Endothelial cell (in vitro differentiated cells): ENCODE measurements around the gene ZMIZ1. TPM values are rescaled to one million over a fixed set of nuclear protein-coding genes. Genes with fewer than 3 reads are reported as not detected.
"Not testable (repeated sequence)": the region's sequence is repeated elsewhere in the genome, so short reads cannot be mapped to it uniquely, and the experiment has no call there.

Experiments used
- DNase-seq: peaks from one replicate; pipeline ENCODE4 v3.0.0; 2021; ENCODE audit warnings: low spot score
- H3K27ac Mint-ChIP-seq: one replicate; pipeline ENCODE4 v1.8.0; 2021; ENCODE audit warnings: mixed read lengths, inconsistent platforms; ENCODE audit not compliant: unreplicated experiment
- H3K27me3 Mint-ChIP-seq: one replicate; pipeline ENCODE4 v1.8.0; 2021; ENCODE audit warnings: mild to moderate bottlenecking, moderate library complexity, mixed read lengths, inconsistent platforms; ENCODE audit not compliant: unreplicated experiment
- H3K36me3 Mint-ChIP-seq: one replicate; pipeline ENCODE4 v1.8.0; 2021; ENCODE audit warnings: mild to moderate bottlenecking, low read depth, mixed read lengths, inconsistent platforms; ENCODE audit not compliant: unreplicated experiment
- H3K4me1 Mint-ChIP-seq: one replicate; pipeline ENCODE4 v1.8.0; 2021; ENCODE audit warnings: mild to moderate bottlenecking, mixed read lengths, inconsistent platforms; ENCODE audit not compliant: unreplicated experiment
- H3K4me3 Mint-ChIP-seq: one replicate; pipeline ENCODE4 v1.8.0; 2021; ENCODE audit warnings: mild to moderate bottlenecking, mixed read lengths, inconsistent platforms; ENCODE audit not compliant: unreplicated experiment
- H3K9me3 Mint-ChIP-seq: one replicate; pipeline ENCODE4 v1.8.0; 2021; ENCODE audit warnings: mixed read lengths, inconsistent platforms; ENCODE audit not compliant: unreplicated experiment
- total RNA-seq: library from RNA; stranded (reverse); fragmentation: NEBNext Ultra II Directional; extraction: Animal tissue kit (Norgen Biotek cat#: 25700); gene quantifications from one replicate; pipeline ENCODE4 v1.2.1, GENCODE V29; 2021; ENCODE audit not compliant: unreplicated experiment
- TF ChIP-seq, protein P1 (sequence below): fragments of 200-600 bp; sonication (generic); IDR thresholded peaks from one replicate; pipeline ENCODE4 v1.5.0; 2021; ENCODE audit warnings: antibody characterized with exemption; ENCODE audit not compliant: unreplicated experiment

The ZMIZ1 gene
- total RNA-seq, 1 donor from 2014 or later: 102 TPM

DNA sequence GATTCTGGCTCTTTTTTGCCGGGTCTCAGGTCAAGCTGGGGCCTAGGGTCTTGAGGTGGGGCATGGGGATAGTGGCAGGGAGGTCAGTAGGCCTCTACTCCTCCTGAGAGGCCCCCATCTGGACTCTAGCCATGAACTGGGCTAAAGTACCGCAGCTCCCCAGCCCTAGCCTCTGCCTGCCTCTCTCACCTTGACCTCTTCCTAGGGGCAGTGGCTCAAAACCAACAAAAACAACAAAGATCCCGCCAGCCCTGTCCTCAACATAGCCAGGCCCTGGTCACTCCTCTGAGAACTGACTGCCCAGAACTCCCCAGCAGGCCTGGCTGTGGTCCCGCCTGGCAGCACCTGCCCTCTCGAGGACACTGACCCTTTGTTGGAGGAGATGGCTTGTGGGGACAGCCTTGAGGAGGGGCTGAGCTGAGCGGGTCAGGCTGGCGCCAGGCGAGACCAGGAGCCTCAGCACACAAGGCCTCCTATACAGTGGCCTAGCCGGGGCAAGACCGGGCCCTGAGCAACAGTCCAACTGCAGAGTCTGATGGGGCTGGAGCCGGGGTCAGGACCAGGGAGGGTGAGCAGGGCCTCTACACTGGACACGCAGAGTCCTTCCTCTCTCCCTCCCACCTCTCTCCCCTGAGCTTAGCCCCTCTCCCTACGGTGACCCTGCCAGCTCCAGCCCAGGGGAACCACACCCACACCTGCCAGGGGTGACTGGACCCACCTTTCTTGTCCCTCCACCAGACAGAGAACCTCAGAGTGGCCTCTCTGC is 266.9 kb downstream of the ZMIZ1 start:
- peaks cover 5% of the 10 kb centered on the region for H3K4me1 Mint-ChIP-seq
- peaks cover 7% of the 10 kb centered on the region for H3K36me3 Mint-ChIP-seq
- no peaks in the 10 kb centered on the region for H3K9me3 Mint-ChIP-seq
- H3K27ac Mint-ChIP-seq: no peak overlapping the region
- peaks cover 4% of the 10 kb centered on the region for H3K27me3 Mint-ChIP-seq
- no peak for DNase-seq
- H3K4me3 Mint-ChIP-seq: no peak overlapping the region
- TF ChIP-seq, protein P1, sequence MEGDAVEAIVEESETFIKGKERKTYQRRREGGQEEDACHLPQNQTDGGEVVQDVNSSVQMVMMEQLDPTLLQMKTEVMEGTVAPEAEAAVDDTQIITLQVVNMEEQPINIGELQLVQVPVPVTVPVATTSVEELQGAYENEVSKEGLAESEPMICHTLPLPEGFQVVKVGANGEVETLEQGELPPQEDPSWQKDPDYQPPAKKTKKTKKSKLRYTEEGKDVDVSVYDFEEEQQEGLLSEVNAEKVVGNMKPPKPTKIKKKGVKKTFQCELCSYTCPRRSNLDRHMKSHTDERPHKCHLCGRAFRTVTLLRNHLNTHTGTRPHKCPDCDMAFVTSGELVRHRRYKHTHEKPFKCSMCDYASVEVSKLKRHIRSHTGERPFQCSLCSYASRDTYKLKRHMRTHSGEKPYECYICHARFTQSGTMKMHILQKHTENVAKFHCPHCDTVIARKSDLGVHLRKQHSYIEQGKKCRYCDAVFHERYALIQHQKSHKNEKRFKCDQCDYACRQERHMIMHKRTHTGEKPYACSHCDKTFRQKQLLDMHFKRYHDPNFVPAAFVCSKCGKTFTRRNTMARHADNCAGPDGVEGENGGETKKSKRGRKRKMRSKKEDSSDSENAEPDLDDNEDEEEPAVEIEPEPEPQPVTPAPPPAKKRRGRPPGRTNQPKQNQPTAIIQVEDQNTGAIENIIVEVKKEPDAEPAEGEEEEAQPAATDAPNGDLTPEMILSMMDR: no peak

GRCh38 chr10:79336276-79336675 is 267.5 kb downstream of the ZMIZ1 start:
- no peak overlapping the region for H3K27ac Mint-ChIP-seq
- H3K4me3 Mint-ChIP-seq: no peak overlapping the region

GRCh38 chr10:79336739-79337138 is 268.0 kb downstream of the ZMIZ1 start:
- Mint-ChIP-seq H3K36me3 (peaks cover 7% of the 10 kb centered on the region), H3K9me3 (no peaks in the 10 kb centered on the region), H3K4me3 (no peak overlapping the region), H3K27me3 (peaks cover 4% of the 10 kb centered on the region), H3K4me1 (peaks cover 5% of the 10 kb centered on the region), H3K27ac (no peak overlapping the region)
- TF ChIP-seq, protein P1: no peak
- no peak for DNase-seq

More at GRCh38 chr10:79336276-79336675, 267.5 kb downstream of the ZMIZ1 start:
- H3K9me3 Mint-ChIP-seq: no peaks in the 10 kb centered on the region
- TF ChIP-seq, protein P1: no peak
- peaks cover 5% of the 10 kb centered on the region for H3K4me1 Mint-ChIP-seq
- H3K27me3 Mint-ChIP-seq: peaks cover 4% of the 10 kb centered on the region
- H3K36me3 Mint-ChIP-seq: peaks cover 7% of the 10 kb centered on the region
- no peak for DNase-seq

DNA sequence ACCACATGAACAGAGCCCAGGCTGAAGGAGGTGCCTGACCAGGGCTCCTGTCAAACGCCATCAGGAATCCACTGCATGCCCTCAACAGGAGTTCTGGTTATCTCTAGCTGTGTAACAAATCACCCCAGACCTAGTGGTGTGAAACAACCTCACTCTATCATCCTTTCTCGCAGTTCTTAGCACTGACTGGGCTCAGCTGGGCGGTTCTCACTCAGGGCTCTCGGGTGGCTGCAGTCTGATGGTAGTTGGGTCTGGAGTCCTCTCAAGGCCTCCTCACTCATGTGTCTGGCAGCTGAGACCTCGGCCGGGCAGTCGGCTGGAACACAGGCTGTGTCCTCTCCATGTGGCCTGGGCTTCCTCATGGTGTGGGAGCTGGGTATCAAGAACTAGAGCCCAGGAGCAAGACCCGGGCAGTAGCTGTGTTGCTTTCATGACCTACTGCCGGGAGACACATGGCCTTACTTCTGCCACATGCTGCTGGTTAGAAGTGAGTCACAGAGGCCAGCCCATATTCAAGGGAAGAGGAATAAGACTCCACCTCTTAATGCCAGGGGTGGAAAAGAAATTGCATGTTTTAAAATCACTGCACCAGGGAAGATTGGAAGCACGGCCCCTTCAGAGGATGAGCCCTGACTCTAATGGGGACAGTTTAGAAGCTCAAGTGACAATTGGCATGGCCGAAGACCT is 269.2 kb downstream of the ZMIZ1 start:
- H3K9me3 Mint-ChIP-seq, H3K36me3 Mint-ChIP-seq, H3K27me3 Mint-ChIP-seq, DNase-seq, H3K27ac Mint-ChIP-seq, H3K4me3 Mint-ChIP-seq, H3K4me1 Mint-ChIP-seq: not testable (repeated sequence)

GRCh38 chr10:79339266-79339665 is 270.5 kb downstream of the ZMIZ1 start:
- TF ChIP-seq, protein P1: no peak
- H3K27me3 Mint-ChIP-seq: peaks cover 16% of the 10 kb centered on the region
- no peak overlapping the region for H3K4me3 Mint-ChIP-seq
- H3K27ac Mint-ChIP-seq: no peak overlapping the region
- DNase-seq: no peak
- no peaks in the 10 kb centered on the region for H3K4me1 Mint-ChIP-seq
- H3K36me3 Mint-ChIP-seq: peaks cover 7% of the 10 kb centered on the region
- no peaks in the 10 kb centered on the region for H3K9me3 Mint-ChIP-seq
